Gastroesophageal sphincter (tissue), 3 donors: ENCODE data around the gene NEDD4.

Source experiments
- POLR2A ChIP-seq, 2 donors: fragments of 450-650 bp; IDR thresholded peaks; one replicate each; pipeline ENCODE4 v1.6.1; 2017; ENCODE audit warnings: antibody characterized with exemption in 2 of 2, mild to moderate bottlenecking in 2 of 2, moderate library complexity in 1 of 2
- POLR2AphosphoS5 ChIP-seq: sonication (generic); formaldehyde crosslinking; IDR thresholded peaks from one replicate; pipeline ENCODE4 v1.6.1; 2017; ENCODE audit warnings: antibody characterized with exemption
- TF ChIP-seq, protein P1 (sequence below), 4 experiments: fragments of 200-600 bp in 2 of 4; fragments of 450-650 bp in 2 of 4; sonication (generic) in 1 of 4; IDR thresholded peaks; one replicate each; pipeline ENCODE4 v1.5.1; 2017 to 2019; ENCODE audit warnings: antibody characterized with exemption in 4 of 4, mild to moderate bottlenecking in 2 of 4, moderate library complexity in 2 of 4

DNA sequence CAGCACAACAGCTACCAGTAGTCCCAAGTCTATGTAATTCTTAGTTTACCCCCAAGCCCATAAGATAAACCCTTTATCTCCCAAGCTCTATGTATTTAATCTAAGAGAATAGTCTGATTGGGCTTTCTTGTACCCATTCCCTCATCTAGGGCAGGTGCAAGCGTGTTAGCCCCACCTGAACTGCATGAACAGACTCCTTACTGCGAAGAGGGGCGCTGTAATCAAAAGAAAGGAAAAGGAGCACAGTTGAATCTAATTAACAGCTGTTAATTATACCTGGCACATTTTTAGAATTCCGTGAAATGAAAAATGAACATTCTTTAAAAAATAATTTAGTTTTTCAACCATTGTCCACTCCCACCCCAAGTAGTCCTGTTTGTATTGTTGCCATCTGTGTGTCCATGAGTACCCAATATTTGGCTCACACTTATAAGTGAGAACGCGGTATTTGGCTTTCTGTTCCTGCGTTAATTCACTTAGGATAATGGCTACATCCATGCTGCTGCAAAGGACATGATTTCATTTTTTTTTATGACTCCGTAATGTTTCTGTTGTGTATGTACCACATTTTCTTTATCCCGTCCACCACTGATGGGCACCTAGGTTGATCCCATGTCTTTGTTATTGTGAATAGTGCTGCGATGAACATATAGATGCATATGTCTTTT is 26.5 kb upstream of the NEDD4 start:
- TF ChIP-seq POLR2A (IDR thresholded peaks at IDR 0.05) (no peak), POLR2AphosphoS5 (no peak)
- TF ChIP-seq, protein P1, sequence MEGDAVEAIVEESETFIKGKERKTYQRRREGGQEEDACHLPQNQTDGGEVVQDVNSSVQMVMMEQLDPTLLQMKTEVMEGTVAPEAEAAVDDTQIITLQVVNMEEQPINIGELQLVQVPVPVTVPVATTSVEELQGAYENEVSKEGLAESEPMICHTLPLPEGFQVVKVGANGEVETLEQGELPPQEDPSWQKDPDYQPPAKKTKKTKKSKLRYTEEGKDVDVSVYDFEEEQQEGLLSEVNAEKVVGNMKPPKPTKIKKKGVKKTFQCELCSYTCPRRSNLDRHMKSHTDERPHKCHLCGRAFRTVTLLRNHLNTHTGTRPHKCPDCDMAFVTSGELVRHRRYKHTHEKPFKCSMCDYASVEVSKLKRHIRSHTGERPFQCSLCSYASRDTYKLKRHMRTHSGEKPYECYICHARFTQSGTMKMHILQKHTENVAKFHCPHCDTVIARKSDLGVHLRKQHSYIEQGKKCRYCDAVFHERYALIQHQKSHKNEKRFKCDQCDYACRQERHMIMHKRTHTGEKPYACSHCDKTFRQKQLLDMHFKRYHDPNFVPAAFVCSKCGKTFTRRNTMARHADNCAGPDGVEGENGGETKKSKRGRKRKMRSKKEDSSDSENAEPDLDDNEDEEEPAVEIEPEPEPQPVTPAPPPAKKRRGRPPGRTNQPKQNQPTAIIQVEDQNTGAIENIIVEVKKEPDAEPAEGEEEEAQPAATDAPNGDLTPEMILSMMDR (IDR thresholded peaks at IDR 0.05), result no peak
